ENCODE measurements around the gene INAVA.

DNA sequence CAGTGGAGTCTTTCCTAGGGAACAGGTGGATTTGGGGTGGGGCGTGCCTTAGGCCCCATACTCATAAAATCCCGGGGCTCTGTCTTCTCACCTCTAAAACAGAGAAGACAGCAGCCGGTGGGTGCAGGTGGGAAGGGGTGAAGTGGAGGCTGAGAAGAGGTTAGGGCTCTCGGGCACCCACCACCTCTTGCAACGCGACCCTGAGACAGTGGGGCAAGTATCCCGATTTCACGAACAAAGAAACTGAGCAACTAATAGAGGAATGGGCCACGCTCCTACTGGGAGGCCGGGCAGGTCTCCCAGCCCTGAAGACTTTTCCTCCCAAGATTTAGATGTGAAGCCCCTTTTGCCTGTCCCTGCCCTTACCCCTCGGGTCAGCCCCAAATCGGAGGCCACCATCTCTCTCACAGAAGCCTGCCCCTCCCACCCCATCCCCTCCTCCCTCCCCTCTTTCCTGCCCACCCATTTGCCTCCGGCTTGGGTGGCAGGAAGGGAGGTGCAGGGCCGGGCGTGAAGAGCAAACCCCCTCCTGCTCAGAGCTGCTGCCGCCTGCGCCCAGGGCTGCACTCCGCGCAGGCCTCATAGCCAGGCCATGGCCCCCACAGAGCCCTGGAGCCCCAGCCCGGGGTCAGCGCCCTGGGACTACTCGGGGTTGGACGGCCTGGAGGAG, 22.1 kb upstream of the INAVA start, which contains the start of gene GPR25:
- TF ChIP-seq, protein P1, sequence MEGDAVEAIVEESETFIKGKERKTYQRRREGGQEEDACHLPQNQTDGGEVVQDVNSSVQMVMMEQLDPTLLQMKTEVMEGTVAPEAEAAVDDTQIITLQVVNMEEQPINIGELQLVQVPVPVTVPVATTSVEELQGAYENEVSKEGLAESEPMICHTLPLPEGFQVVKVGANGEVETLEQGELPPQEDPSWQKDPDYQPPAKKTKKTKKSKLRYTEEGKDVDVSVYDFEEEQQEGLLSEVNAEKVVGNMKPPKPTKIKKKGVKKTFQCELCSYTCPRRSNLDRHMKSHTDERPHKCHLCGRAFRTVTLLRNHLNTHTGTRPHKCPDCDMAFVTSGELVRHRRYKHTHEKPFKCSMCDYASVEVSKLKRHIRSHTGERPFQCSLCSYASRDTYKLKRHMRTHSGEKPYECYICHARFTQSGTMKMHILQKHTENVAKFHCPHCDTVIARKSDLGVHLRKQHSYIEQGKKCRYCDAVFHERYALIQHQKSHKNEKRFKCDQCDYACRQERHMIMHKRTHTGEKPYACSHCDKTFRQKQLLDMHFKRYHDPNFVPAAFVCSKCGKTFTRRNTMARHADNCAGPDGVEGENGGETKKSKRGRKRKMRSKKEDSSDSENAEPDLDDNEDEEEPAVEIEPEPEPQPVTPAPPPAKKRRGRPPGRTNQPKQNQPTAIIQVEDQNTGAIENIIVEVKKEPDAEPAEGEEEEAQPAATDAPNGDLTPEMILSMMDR (IDR thresholded peaks at IDR 0.05) = no peak
- no peak for TF ChIP-seq ZFX (IDR thresholded peaks at IDR 0.05; ENCODE audit: borderline replicate concordance)
